ENCODE results near the gene CYP46A1.

- TF ChIP-seq CTCF (IDR thresholded peaks at IDR 0.05; ENCODE audit: insufficient read depth, low read length, poor library complexity, severe bottlenecking) (no peak), EZH2phosphoT487 (conservative IDR thresholded peaks at IDR 0.05; ENCODE audit: low read length) (no peak)
Measured at GRCh38 chr14:99740411-99740810, 56.3 kb downstream of the CYP46A1 start.

All from SU-DHL-6 (cell line).